ENCODE data around the gene SLC7A4.

GRCh38 chr22:21077884-21078508 lies 45.6 kb upstream of the SLC7A4 start:
- TF ChIP-seq GABPA (IDR thresholded peaks at IDR 0.05; ENCODE audit: low read depth) = no peak
- no peak for TF ChIP-seq CTCF (IDR thresholded peaks at IDR 0.05)
- TF ChIP-seq POLR2AphosphoS5 (IDR thresholded peaks at IDR 0.05; ENCODE audit: low read depth, low read length) = no peak
- TF ChIP-seq REST (IDR thresholded peaks at IDR 0.05; ENCODE audit: low read depth, low read length) = no peak
- TF ChIP-seq TAF1 (IDR thresholded peaks at IDR 0.05; ENCODE audit: borderline replicate concordance, low read depth, low read length) = no peak
- TF ChIP-seq MAX (IDR thresholded peaks at IDR 0.05; ENCODE audit: low read depth) = no peak

Data from SK-N-SH (cell line).